Measurements from ENCODE around the gene NT5C2.

DNA sequence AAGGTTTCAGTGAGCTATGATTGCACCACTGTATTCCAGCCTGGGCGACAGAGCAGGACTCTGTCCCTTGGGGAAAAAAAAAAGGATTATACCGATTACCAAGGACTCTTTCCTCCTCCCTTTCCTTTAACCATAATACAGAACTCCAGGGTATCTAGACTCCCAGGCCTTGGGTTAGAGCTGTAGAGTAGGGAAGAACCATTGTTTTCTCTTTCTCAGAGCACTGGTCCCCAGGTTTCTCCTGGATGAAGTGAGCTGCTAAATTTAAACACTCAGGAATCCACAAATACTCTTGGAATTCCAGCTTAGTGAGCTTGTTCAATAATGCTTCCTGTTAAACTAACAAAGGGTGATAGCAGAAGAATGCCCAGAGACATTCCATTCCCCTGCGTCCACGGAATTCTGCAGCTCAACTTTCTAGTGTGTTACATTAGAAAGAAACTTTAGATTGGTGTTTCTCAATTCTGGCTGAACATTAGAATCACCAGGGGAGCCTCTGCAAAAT lies 38.0 kb upstream of the NT5C2 start:
- TF ChIP-seq, protein P1, sequence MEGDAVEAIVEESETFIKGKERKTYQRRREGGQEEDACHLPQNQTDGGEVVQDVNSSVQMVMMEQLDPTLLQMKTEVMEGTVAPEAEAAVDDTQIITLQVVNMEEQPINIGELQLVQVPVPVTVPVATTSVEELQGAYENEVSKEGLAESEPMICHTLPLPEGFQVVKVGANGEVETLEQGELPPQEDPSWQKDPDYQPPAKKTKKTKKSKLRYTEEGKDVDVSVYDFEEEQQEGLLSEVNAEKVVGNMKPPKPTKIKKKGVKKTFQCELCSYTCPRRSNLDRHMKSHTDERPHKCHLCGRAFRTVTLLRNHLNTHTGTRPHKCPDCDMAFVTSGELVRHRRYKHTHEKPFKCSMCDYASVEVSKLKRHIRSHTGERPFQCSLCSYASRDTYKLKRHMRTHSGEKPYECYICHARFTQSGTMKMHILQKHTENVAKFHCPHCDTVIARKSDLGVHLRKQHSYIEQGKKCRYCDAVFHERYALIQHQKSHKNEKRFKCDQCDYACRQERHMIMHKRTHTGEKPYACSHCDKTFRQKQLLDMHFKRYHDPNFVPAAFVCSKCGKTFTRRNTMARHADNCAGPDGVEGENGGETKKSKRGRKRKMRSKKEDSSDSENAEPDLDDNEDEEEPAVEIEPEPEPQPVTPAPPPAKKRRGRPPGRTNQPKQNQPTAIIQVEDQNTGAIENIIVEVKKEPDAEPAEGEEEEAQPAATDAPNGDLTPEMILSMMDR (IDR thresholded peaks at IDR 0.05), result no peak
- no peak for TF ChIP-seq ZFX (IDR thresholded peaks at IDR 0.05; ENCODE audit: borderline replicate concordance)
